Kidney (tissue), 14 donors: ENCODE data around the gene AKAP11. TPM values are rescaled to one million over a fixed set of nuclear protein-coding genes. Genes with fewer than 3 reads are reported as not detected.
A peak's percentile ranks its signal among the peaks of the same experiment; 100 is the strongest.

Experiments used
- DNase-seq, 5 donors: peaks; one replicate each; pipeline ENCODE4 v3.0.0-alpha.2; 2013 to 2020
- FAIRE-seq: peaks from 2 replicates; lab custom pipeline; 2012; peaks lifted over from hg19 to GRCh38; lab: Jason Lieb, UNC
- H3K27ac ChIP-seq, 2 donors: one replicate each; pipeline ENCODE4 v1.7.0; 2013; ENCODE audit warnings: low read depth in 2 of 2, low read length in 2 of 2, inconsistent platforms in 1 of 2
- H3K27me3 ChIP-seq: one replicate; pipeline ENCODE4 v1.7.1; 2013; ENCODE audit warnings: low read length, inconsistent platforms; ENCODE audit not compliant: control insufficient read depth, insufficient read depth
- H3K36me3 ChIP-seq, 3 donors: one replicate each; pipeline versions ENCODE4 v1.7.0 to v1.7.1; 2013; ENCODE audit warnings: low read length in 3 of 3, control low read depth in 1 of 3, inconsistent platforms in 1 of 3; ENCODE audit not compliant: insufficient read depth in 3 of 3, control insufficient read depth in 2 of 3
- H3K4me1 ChIP-seq, 3 donors: one replicate each; pipeline versions ENCODE4 v1.7.0 to v1.7.1; 2013; ENCODE audit warnings: low read length in 3 of 3, inconsistent platforms in 1 of 3, low read depth in 1 of 3; ENCODE audit not compliant: control insufficient read depth in 2 of 3, insufficient read depth in 2 of 3
- H3K4me3 ChIP-seq, 3 donors: one replicate each; pipeline versions ENCODE4 v1.7.0 to v1.8.1; 2013; ENCODE audit warnings: low read length in 3 of 3, control low read depth in 1 of 3, inconsistent platforms in 1 of 3
- H3K9ac ChIP-seq, 3 donors: one replicate each; pipeline versions ENCODE4 v1.7.0 to v1.7.1; 2013; ENCODE audit warnings: low read length in 3 of 3, control low read depth in 1 of 3, inconsistent platforms in 1 of 3
- H3K9me3 ChIP-seq, 3 donors: one replicate each; pipeline versions ENCODE4 v1.7.0 to v1.7.1; 2013; ENCODE audit warnings: low read length in 3 of 3, control low read depth in 1 of 3, inconsistent platforms in 1 of 3; ENCODE audit not compliant: control insufficient read depth in 2 of 3, insufficient read depth in 1 of 3
- CTCF ChIP-seq: IDR thresholded peaks from 3 replicates; pipeline ENCODE4 v1.5.1; 2012; ENCODE audit warnings: mild to moderate bottlenecking, moderate library complexity, borderline replicate concordance; ENCODE audit not compliant: insufficient read depth; ENCODE audit errors: extremely low read depth
- intact Hi-C: fragments of 100-400 bp; cut with DNase I; formaldehyde crosslinking; loops from one replicate; pipeline ENCODE4 v1.11.1; 2022
- polyA plus RNA-seq: library from polyadenylated mRNA; stranded (reverse); fragments of 350-450 nt; fragmentation: Illumina TruSeq; extraction: RNeasy Lipid Tissue Mini Kit (QIAGEN cat#74804); gene quantifications from one replicate; pipeline ENCODE4 v1.2.3, GENCODE V29; 2014; ENCODE audit warnings: low read depth, low replicate concordance; ENCODE audit not compliant: insufficient read depth
- total RNA-seq: library from RNA; stranded (reverse); fragmentation: NEBNext Ultra II Directional; extraction: Animal tissue kit (Norgen Biotek cat#: 25700); gene quantifications from one replicate; pipeline ENCODE4 v1.2.1, GENCODE V29; 2021
- donor health status: control.
- donor health status: control.
- donor health status: control.
- donor health status: control.
- donor health status: control.
- donor health status: DM: yes; HTN: yes; CAD: no.
- donor health status: Normal renal cell carcinoma (clear cell type).

Gene AKAP11
- total and polyA plus RNA-seq, 2 donors from 2014 or later, result 4.9 to 35.2 TPM

GRCh38 chr13:42320375-42320787, 48.4 kb downstream of the AKAP11 start:
- DNase-seq, result peak in 1 of 5 donors; percentile 30
- FAIRE-seq, result no peak
- peaks cover 0 to 4% (median 2%) of the 10 kb centered on the region in 3 donors for H3K36me3 ChIP-seq
- intact Hi-C loops, result no loop called here
- TF ChIP-seq CTCF, result no peak
- no peaks in the 10 kb centered on the region for H3K27me3 ChIP-seq
- no peak overlapping the region for H3K4me3 ChIP-seq
- H3K27ac ChIP-seq, result no peak overlapping the region
- H3K4me1 ChIP-seq, result no peaks in the 10 kb centered on the region
- H3K9me3 ChIP-seq, result no peaks in the 10 kb centered on the region
- no peak overlapping the region for H3K9ac ChIP-seq

- Histone ChIP-seq H3K27me3 (no peaks in the 10 kb centered on the region), H3K36me3 (no peaks in the 10 kb centered on the region), H3K4me1 (no peaks in the 10 kb centered on the region), H3K9ac (no peak overlapping the region), H3K27ac (no peak overlapping the region), H3K4me3 (no peak overlapping the region), H3K9me3 (no peaks in the 10 kb centered on the region)
- FAIRE-seq (peak; percentile 3), DNase-seq (no peak)
- TF ChIP-seq CTCF, result no peak
- intact Hi-C loops, result no loop called here
These were observed 50.9 kb downstream of the AKAP11 start for GRCh38 chr13:42322806-42323205.

- Histone ChIP-seq H3K4me3 (no peak overlapping the region), H3K9ac (no peak overlapping the region), H3K27ac (no peak overlapping the region), H3K4me1 (no peaks in the 10 kb centered on the region), H3K36me3 (no peaks in the 10 kb centered on the region), H3K9me3 (no peaks in the 10 kb centered on the region), H3K27me3 (no peaks in the 10 kb centered on the region)
- DNase-seq (no peak), FAIRE-seq (no peak)
- TF ChIP-seq CTCF, result no peak
- intact Hi-C loops, result no loop called here
These were observed 52.8 kb downstream of the AKAP11 start for GRCh38 chr13:42324704-42325103.

GRCh38 chr13:42327725-42328124, 55.8 kb downstream of the AKAP11 start:
- FAIRE-seq, result no peak

More at GRCh38 chr13:42327725-42328124, 55.8 kb downstream of the AKAP11 start:
- DNase-seq, result no peak
- intact Hi-C loops, result no loop called here
- H3K27me3 ChIP-seq, result no peaks in the 10 kb centered on the region
- no peak for TF ChIP-seq CTCF
- H3K9me3 ChIP-seq, result no peaks in the 10 kb centered on the region
- H3K27ac ChIP-seq, result no peak overlapping the region
- H3K36me3 ChIP-seq, result no peaks in the 10 kb centered on the region
- H3K9ac ChIP-seq, result no peak overlapping the region
- no peak overlapping the region for H3K4me3 ChIP-seq
- no peaks in the 10 kb centered on the region for H3K4me1 ChIP-seq
